Suprapubic skin (tissue), 4 donors: ENCODE measurements around the gene SPATA31A5. TPM values are rescaled to one million over a fixed set of nuclear protein-coding genes. Genes with fewer than 3 reads are reported as not detected.
"Not testable (repeated sequence)": the region's sequence is repeated elsewhere in the genome, so short reads cannot be mapped to it uniquely, and the experiment has no call there.

ENCODE experiments used
- DNase-seq, 2 donors: peaks; one replicate each; pipeline ENCODE4 v3.0.0-alpha.2; 2019; ENCODE audit warnings: low spot score in 2 of 2
- H3K27ac ChIP-seq: fragments of 200-600 bp; sonication (generic); one replicate; pipeline ENCODE4 v1.5.1; 2019
- H3K27me3 ChIP-seq: fragments of 200-600 bp; sonication (generic); one replicate; pipeline ENCODE4 v1.5.1; 2019
- H3K36me3 ChIP-seq: fragments of 200-600 bp; sonication (generic); one replicate; pipeline ENCODE4 v1.5.1; 2019
- H3K4me1 ChIP-seq: fragments of 200-600 bp; sonication (generic); one replicate; pipeline ENCODE4 v1.5.1; 2019
- H3K4me3 ChIP-seq: fragments of 200-600 bp; sonication (generic); one replicate; pipeline ENCODE4 v1.5.1; 2019; ENCODE audit warnings: mild to moderate bottlenecking
- H3K9me3 ChIP-seq: fragments of 200-600 bp; sonication (generic); one replicate; pipeline ENCODE4 v1.5.1; 2019
- whole genome bisulfite sequencing: methylation state at CpG from one replicate; pipeline ENCODE4 v1.1.5; 2018; 5-methylcytosine and 5-hydroxymethylcytosine counted together
- total RNA-seq, 4 donors: library from RNA; depleted of rRNA; stranded (reverse); fragments of >200 nt; gene quantifications; one replicate each; pipeline ENCODE4 v1.1.0, GENCODE V29; 2016

SPATA31A5 gene
- total RNA-seq: not detected

DNA sequence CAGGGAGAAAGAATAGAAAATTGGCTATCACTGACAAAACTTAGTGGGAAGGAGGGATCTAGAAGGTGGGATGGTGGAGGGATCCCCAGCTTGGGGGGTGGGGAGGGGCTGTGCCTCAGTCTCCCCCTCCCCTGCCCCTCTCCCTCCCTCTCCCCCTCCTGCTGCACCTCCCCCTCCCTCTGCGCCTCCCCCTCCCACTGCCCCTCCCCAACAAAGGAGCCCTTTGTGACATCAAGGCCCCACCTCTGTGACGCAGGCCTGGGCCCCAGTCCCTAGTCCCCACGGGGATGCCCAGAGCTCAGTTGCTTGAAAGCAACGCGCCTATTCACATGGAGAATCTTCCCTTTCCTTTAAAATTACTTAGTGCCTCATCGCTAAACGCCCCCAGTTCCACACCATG, at the start of gene SPATA31A5:
Gene SPATA31A5 (plus strand): TSS at position 301 of the 400 bp plus-strand sequence. CDS start 29 bp downstream, at position 330.
- not testable (repeated sequence) for H3K4me1 ChIP-seq, H3K36me3 ChIP-seq, H3K27ac ChIP-seq, H3K4me3 ChIP-seq, H3K9me3 ChIP-seq, H3K27me3 ChIP-seq, DNase-seq
- no CpG with 5 or more reads among the region's 7 CpGs for WGBS

DNA sequence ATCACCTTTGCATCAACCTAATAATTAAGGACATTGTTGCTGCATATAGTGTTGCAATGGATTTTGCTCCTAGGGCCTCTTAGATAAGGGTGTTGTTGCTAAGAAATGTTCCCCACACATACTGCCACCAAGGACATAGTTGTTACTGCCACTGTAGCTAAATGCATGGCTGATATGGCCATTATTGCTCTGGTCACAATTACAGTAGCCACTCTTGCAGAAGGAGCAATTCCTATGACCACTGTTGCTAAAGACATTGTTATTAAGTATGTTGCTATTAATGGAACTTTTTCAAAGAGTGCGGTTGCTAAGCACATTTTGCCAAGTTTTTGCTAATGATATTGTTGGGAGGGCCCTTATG, 48.8 kb downstream of the SPATA31A5 start:
- not testable (repeated sequence) for H3K4me1 ChIP-seq, H3K27me3 ChIP-seq, H3K9me3 ChIP-seq, H3K27ac ChIP-seq, H3K4me3 ChIP-seq, H3K36me3 ChIP-seq, DNase-seq
- WGBS: no CpG with 5 or more reads among the region's 1 CpG

DNA sequence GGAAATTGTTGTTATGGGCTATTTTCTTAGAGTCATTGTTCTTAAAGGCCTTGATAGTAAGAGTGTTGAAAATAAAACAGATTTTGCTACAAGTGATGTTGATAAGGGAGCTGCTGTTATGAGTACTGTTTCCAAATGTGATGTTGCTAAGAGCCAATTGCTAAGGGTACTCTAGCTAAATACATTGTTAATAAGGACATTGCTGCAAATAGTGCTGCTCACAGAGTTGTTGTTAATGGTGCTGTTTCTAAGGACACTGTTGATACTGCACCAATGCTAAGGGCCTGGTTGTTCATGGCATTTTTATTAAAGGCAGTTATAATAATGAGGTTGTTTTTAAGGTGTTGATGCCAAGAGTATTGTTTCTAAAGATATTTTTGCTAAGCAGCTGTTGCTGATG, 52.2 kb downstream of the SPATA31A5 start:
- not testable (repeated sequence) for H3K9me3 ChIP-seq, H3K27ac ChIP-seq, H3K36me3 ChIP-seq, DNase-seq, H3K4me3 ChIP-seq, H3K27me3 ChIP-seq, H3K4me1 ChIP-seq
